Liver (tissue), 9 donors: Measurements from ENCODE around the gene PARP15. TPM values are rescaled to one million over a fixed set of nuclear protein-coding genes. Genes with fewer than 3 reads are reported as not detected.

ENCODE experiments used
- DNase-seq: peaks from one replicate; pipeline ENCODE4 v3.0.0-alpha.2; 2017; ENCODE audit warnings: low spot score
- H3K27ac ChIP-seq, 2 donors: one replicate each; pipeline ENCODE4 v1.7.0; 2013; ENCODE audit warnings: inconsistent platforms in 2 of 2, low read length in 2 of 2, control low read depth in 1 of 2, low read depth in 1 of 2, mild to moderate bottlenecking in 1 of 2
- H3K27me3 ChIP-seq, 4 donors: one replicate each; pipeline versions ENCODE4 v1.6.1 to v1.7.0; 2013; ENCODE audit warnings: low read length in 3 of 4, inconsistent platforms in 1 of 4, mild to moderate bottlenecking in 1 of 4, moderate library complexity in 1 of 4; ENCODE audit not compliant: control insufficient read depth in 4 of 4, insufficient read depth in 4 of 4
- H3K36me3 ChIP-seq, 4 donors: one replicate each; pipeline versions ENCODE4 v1.6.1 to v1.7.0; 2013; ENCODE audit warnings: low read length in 3 of 4, mild to moderate bottlenecking in 3 of 4, low read depth in 1 of 4, moderate library complexity in 1 of 4; ENCODE audit not compliant: control insufficient read depth in 4 of 4, insufficient read depth in 3 of 4
- H3K4me1 ChIP-seq, 4 donors: one replicate each; pipeline versions ENCODE4 v1.6.1 to v1.7.0; 2013; ENCODE audit warnings: low read length in 3 of 4, mild to moderate bottlenecking in 3 of 4, moderate library complexity in 1 of 4; ENCODE audit not compliant: control insufficient read depth in 4 of 4, insufficient read depth in 4 of 4
- H3K4me3 ChIP-seq, 3 donors: one replicate each; pipeline versions ENCODE4 v1.6.1 to v1.7.0; 2013; ENCODE audit warnings: low read length in 3 of 3, control low read depth in 1 of 3, low read depth in 1 of 3, mild to moderate bottlenecking in 1 of 3
- H3K9ac ChIP-seq, 2 donors: one replicate each; pipeline ENCODE4 v1.7.0; 2013; ENCODE audit warnings: low read length in 2 of 2, mild to moderate bottlenecking in 2 of 2, moderate library complexity in 2 of 2, control low read depth in 1 of 2, low read depth in 1 of 2
- H3K9me3 ChIP-seq, 4 donors: one replicate each; pipeline versions ENCODE4 v1.6.1 to v1.7.0; 2013; ENCODE audit warnings: low read length in 3 of 4; ENCODE audit not compliant: control insufficient read depth in 4 of 4
- CTCF ChIP-seq: fragments of 150-350 bp; IDR thresholded peaks from 2 replicates; pipeline ENCODE4 v1.5.1; 2017; ENCODE audit warnings: improper control_type of control experiment, low read depth, low read length; ENCODE audit not compliant: missing input control
- EGR1 ChIP-seq, 2 donors: IDR thresholded peaks; 2 replicates each; pipeline ENCODE4 v1.6.1; 2016 to 2018; ENCODE audit warnings: antibody characterized with exemption in 2 of 2, low read depth in 2 of 2
- FOXA2 ChIP-seq: IDR thresholded peaks from 2 replicates; pipeline ENCODE4 v1.6.1; 2016; ENCODE audit warnings: antibody characterized with exemption
- GABPA ChIP-seq, 2 donors: IDR thresholded peaks in 1 of 2; conservative IDR thresholded peaks in 1 of 2; 2 replicates each; pipeline ENCODE4 v1.6.1; 2016; ENCODE audit warnings: antibody characterized with exemption in 2 of 2, mild to moderate bottlenecking in 1 of 2, moderate library complexity in 1 of 2
- JUND ChIP-seq, 2 donors: IDR thresholded peaks; 2 replicates each; pipeline ENCODE4 v1.6.1; 2016; ENCODE audit warnings: antibody characterized with exemption in 2 of 2
- NR2F2 ChIP-seq: IDR thresholded peaks from 2 replicates; pipeline ENCODE4 v1.6.1; 2016; ENCODE audit warnings: antibody characterized with exemption
- RAD21 ChIP-seq, 2 donors: IDR thresholded peaks; 2 replicates each; pipeline ENCODE4 v1.6.1; 2016; ENCODE audit warnings: antibody characterized with exemption in 2 of 2, mild to moderate bottlenecking in 2 of 2
- REST ChIP-seq: IDR thresholded peaks from 2 replicates; pipeline ENCODE4 v1.6.1; 2016; ENCODE audit warnings: antibody characterized with exemption, mild to moderate bottlenecking
- RXRA ChIP-seq, 2 donors: IDR thresholded peaks; 2 replicates each; pipeline ENCODE4 v1.6.1; 2017 to 2018; ENCODE audit warnings: antibody characterized with exemption in 2 of 2, mild to moderate bottlenecking in 1 of 2
- TAF1 ChIP-seq: conservative IDR thresholded peaks from 2 replicates; pipeline ENCODE4 v1.6.1; 2016; ENCODE audit warnings: antibody characterized with exemption, mild to moderate bottlenecking
- YY1 ChIP-seq: IDR thresholded peaks from 2 replicates; pipeline ENCODE4 v1.6.1; 2016; ENCODE audit warnings: antibody characterized with exemption, mild to moderate bottlenecking
- WGBS: extraction: QIAGEN DNeasy Blood & Tissue Kit; methylation state at CpG from one replicate; pipeline ENCODE4 v1.1.7; 2013; 5-methylcytosine and 5-hydroxymethylcytosine counted together
- polyA plus RNA-seq, 2 donors: library from polyadenylated mRNA; stranded (reverse) in 1 of 2; unstranded in 1 of 2; fragments of 200-250 nt in 1 of 2; fragments of >200 nt in 1 of 2; fragmentation: Nextera tagmentation in 1 of 2; extraction: Ambion mirVana in 1 of 2; gene quantifications; one replicate each; pipeline versions ENCODE4 v1.2.1 to v1.2.3, GENCODE V29; 2013 to 2015
- total RNA-seq, 2 donors: library from RNA; depleted of rRNA; stranded (reverse); fragments of >200 nt; gene quantifications; one replicate each; pipeline ENCODE4 v1.2.3, GENCODE V29; 2014
- TF ChIP-seq, protein P1 (sequence below): IDR thresholded peaks from 2 replicates; pipeline ENCODE4 v1.6.1; 2016; ENCODE audit warnings: antibody characterized with exemption
- donor health status: healthy.
- donor health status: healthy.
- donor health status: healthy.
- donor health status: healthy.
- donor health status: healthy.

PARP15 gene
- total and polyA plus RNA-seq, 4 donors = 0.28 to 3.3 (median 2.5) TPM

GRCh38 chr3:122621112-122621511, 43.7 kb downstream of the PARP15 start:
- DNase-seq = no peak
- 87% methylated on average over 3 of the region's 3 CpGs for WGBS
- no peaks in the 10 kb centered on the region for H3K27me3 ChIP-seq
- TF ChIP-seq JUND (IDR thresholded peaks at IDR 0.05) = no peak
- TF ChIP-seq RXRA (IDR thresholded peaks at IDR 0.05) = no peak
- TF ChIP-seq RAD21 (IDR thresholded peaks at IDR 0.05) = no peak
- no peak for TF ChIP-seq EGR1 (IDR thresholded peaks at IDR 0.05; ENCODE audit: low read depth in 2 of 2)
- TF ChIP-seq REST = no peak
- TF ChIP-seq CTCF = no peak
- no peak for TF ChIP-seq TAF1
- TF ChIP-seq NR2F2 = no peak
- TF ChIP-seq FOXA2 = no peak
- TF ChIP-seq GABPA (IDR thresholded peaks at IDR 0.05 in 1 of 2, conservative IDR thresholded peaks at IDR 0.05 in 1 of 2) = no peak
- no peak for TF ChIP-seq YY1
- H3K4me3 ChIP-seq = no peak overlapping the region
- H3K9me3 ChIP-seq = no peaks in the 10 kb centered on the region
- H3K4me1 ChIP-seq = no peaks in the 10 kb centered on the region
- no peak overlapping the region for H3K27ac ChIP-seq
- H3K9ac ChIP-seq = no peak overlapping the region
- H3K36me3 ChIP-seq = no peaks in the 10 kb centered on the region

DNA sequence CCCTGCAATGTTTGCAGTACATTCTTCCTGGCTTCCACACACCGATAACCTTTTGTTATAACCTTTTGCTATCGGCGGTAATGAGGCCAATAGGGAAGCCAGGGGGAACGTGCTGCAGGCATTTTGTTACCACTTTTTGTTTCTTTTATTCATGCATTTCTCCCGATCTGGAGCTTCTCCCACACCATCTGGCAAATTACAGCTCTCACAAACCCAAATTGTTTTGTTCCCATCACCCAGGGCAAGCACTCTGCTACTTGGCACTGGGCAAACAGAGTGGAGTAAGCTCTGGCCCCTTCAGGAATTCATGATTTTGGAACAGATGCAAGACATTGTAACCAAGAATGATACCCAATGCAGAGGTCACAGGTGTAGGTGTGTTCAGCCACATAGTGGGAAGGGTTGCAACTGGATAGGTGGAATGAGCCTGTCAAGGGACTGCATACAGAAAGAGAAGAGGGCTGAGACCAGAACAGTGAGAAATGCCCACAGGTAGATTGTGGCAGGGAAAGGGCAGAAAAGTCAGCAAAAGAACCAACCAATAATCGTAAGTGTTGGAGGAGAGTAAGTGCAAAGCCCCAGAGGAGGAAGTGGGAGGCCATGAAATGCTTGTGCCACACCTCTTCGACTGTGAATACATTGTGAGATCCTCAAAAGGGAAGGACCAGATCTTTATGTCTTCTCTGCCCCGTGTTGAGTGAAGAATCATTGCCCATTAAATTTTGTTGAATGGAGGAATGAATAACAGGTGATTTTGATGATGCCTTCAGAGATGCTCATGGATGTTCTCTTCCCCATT, 45.8 kb downstream of the PARP15 start:
- Histone ChIP-seq H3K9me3 (no peaks in the 10 kb centered on the region), H3K4me3 (no peak overlapping the region), H3K27ac (no peak overlapping the region), H3K36me3 (no peaks in the 10 kb centered on the region), H3K27me3 (no peaks in the 10 kb centered on the region), H3K9ac (no peak overlapping the region), H3K4me1 (no peaks in the 10 kb centered on the region)
- 87% methylated on average over 8 of the region's 8 CpGs for WGBS
- DNase-seq = no peak
- TF ChIP-seq RAD21 (IDR thresholded peaks at IDR 0.05) (no peak), FOXA2 (no peak)
- TF ChIP-seq, protein P1, sequence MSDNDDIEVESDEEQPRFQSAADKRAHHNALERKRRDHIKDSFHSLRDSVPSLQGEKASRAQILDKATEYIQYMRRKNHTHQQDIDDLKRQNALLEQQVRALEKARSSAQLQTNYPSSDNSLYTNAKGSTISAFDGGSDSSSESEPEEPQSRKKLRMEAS = no peak
